KBM-7 (cell line): ENCODE data around the gene VEGFC.

Source experiments
- DNase-seq: peaks from one replicate; pipeline ENCODE4 v3.0.0-alpha.2; 2015
- in situ Hi-C: fragments of 300-500 bp; cut with MboI; formaldehyde crosslinking; loops from 2 replicates; pipeline ENCODE4 v1.14.3; 2020; ENCODE audit warnings: low sequenced_read_pairs, low pct_unique_long_range_greater_than_20kb, mixed read lengths

The VEGFC gene

GRCh38 chr4:176775338-176775737, 17.4 kb downstream of the VEGFC start:
- DNase-seq = no peak
- in situ Hi-C loops = no loop called here

DNA sequence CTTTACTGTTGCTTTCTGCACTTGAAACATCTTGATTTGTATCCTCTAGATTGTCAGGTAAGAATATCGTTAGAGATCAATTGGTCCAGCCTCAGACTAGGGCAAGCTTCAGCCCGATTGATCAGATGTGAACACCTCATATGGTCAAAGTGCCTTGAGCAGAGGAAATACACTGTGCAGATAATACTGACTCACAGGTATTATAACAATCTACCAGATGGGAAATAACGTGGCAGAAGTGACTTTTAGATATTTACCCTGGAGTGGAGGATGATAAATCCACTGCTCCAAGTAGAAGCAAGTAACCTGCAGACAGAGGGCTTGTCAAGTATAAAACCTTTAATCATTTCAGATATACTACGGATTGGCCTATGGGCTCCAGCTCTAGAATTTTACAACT, 17.9 kb downstream of the VEGFC start:
- in situ Hi-C loops = no loop called here

GRCh38 chr4:176769514-176769913, 23.2 kb downstream of the VEGFC start:
- in situ Hi-C loops = no loop called here
- no peak for DNase-seq

More for the DNA sequence above, 17.9 kb downstream of the VEGFC start:
- no peak for DNase-seq

- in situ Hi-C loops = no loop called here
Measured at GRCh38 chr4:176767183-176767582, 25.5 kb downstream of the VEGFC start.

GRCh38 chr4:176762661-176763308, 29.9 kb downstream of the VEGFC start:
- no peak for DNase-seq
- in situ Hi-C loops = no loop called here

More at GRCh38 chr4:176767183-176767582, 25.5 kb downstream of the VEGFC start:
- DNase-seq = no peak

DNA sequence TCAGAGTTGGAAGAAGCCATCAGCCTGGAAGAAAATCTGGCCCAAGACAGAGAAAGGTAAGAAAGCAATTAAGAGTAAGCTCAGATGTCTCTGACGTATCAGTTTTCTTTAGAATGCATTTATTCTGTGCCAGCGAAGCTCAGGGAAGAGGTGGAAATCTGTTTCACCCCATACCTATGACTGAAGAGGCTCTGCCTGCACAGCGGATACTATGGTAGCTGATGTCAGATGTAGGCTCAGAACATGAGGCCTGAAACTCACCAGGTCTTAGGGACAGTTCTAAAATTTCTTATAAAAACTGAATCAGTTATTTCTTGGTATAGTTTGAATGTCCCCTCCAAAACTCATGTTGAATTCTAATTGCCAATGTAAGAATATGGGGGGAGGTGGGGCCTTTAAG, 30.9 kb downstream of the VEGFC start:
- in situ Hi-C loops = no loop called here

GRCh38 chr4:176760471-176760870, 32.3 kb downstream of the VEGFC start:
- in situ Hi-C loops = no loop called here
- no peak for DNase-seq

More for the DNA sequence above, 30.9 kb downstream of the VEGFC start:
- DNase-seq = no peak

DNA sequence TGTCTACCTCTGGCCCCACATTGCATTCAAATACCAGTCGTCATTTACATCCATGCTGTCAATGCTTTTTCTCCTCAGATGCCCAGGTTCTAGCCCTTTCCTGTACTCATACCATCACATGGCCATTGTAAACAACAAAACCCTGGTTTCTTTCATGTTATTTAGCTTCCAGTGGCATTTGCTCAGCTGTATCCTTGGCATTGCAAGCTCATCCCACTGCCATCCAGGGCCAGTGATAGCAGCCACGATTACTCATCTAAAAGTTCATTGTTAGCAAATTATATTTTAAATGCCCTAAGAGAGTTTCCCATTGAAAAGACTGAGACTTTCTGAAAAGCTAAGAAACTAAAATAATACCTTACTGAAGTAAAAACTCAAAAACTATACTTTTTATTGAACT, 34.0 kb downstream of the VEGFC start:
- in situ Hi-C loops = no loop called here

GRCh38 chr4:176758323-176758722, 34.4 kb downstream of the VEGFC start:
- in situ Hi-C loops = no loop called here

More for the DNA sequence above, 34.0 kb downstream of the VEGFC start:
- DNase-seq = no peak

GRCh38 chr4:176755613-176756012, 37.1 kb downstream of the VEGFC start:
- in situ Hi-C loops = no loop called here
- no peak for DNase-seq

More at GRCh38 chr4:176758323-176758722, 34.4 kb downstream of the VEGFC start:
- DNase-seq = no peak

DNA sequence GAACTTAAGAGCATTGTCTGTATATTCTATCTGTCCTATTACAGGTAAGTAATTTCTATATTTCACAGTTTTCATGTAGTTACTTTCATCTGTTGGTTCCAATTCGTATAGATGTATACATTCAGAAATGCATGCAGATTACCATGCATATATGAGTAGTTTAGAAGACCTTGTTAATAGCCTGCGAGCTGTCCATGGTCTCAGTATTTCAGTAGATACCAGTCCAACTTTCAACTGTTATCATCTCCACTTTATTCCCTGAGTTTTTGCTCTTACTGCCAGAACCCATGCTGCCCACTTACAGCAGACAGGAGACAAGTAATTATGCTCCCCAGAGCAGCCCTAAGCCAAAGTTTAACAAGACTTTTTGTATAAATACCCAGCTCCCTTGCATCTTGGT, 37.7 kb downstream of the VEGFC start:
- DNase-seq = no peak
- in situ Hi-C loops = no loop called here

DNA sequence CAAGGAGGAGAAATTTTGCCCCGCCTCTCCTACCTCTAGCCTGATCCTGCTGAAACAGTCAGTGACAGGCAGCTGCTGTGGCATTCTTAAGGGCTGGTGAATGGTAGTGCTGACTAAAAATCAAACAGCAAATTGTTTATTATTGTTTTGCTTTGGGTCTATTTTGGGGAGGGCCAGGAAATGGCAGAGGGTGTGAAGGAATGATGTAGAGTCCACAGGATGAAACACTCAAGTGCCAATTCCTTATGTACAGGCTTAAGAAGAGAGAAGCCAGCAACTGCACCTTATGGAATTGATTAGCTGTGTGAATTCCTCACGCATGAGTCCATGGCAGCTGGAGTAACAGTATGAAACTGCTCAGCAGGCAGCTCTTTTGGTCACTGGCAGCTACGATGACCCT, 39.7 kb downstream of the VEGFC start:
- DNase-seq = no peak
- in situ Hi-C loops = no loop called here

DNA sequence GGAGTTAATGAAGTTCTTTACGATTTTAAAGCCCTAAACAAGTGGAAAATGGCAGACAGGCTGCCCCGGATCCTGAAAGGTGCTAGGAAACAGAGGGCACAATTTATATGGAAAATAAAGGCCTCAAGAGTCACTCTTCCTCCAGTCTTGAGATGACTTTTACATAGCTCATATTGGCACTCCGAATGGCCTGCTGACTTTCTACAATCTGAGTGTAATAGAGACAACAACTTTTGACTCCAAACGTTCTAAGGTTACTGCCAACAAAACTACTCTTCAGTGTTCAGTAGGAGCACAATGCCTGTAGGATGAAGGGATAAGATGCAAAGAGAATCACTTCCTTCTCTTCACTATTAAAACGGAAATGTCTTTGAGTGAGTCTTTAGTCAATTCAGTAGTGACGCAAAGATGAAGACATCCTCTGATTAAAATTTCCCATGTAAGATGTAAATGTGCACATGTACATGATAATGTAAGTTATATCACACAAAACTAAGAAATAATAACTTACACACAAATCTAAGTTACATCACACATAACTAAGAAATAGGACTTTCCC, 40.5 kb downstream of the VEGFC start:
- no peak for DNase-seq
- in situ Hi-C loops = no loop called here

GRCh38 chr4:176751061-176751460, 41.7 kb downstream of the VEGFC start:
- in situ Hi-C loops = no loop called here
- DNase-seq = no peak

GRCh38 chr4:176746846-176747245, 45.9 kb downstream of the VEGFC start:
- DNase-seq = no peak

GRCh38 chr4:176745902-176746301, 46.8 kb downstream of the VEGFC start:
- in situ Hi-C loops = no loop called here
- no peak for DNase-seq

More at GRCh38 chr4:176746846-176747245, 45.9 kb downstream of the VEGFC start:
- in situ Hi-C loops = no loop called here

DNA sequence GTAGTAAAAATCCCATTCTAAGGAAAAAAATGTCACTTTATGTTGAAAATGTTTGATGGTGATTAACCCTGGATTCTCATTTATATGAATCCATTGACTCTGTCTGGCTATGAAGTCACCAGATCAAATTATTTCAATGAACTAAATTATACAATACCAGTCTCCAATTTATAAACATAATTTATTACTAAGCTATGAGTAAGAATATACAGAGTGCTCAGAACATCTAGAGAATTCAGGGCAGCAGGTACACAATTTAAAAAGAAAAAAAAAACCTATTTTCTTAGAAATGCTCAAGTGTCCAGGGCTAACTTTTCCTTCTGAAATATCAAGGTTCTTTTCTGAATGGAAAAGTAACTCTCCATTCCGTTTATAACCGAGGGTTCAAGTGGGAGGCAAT, 48.6 kb downstream of the VEGFC start:
- in situ Hi-C loops = no loop called here
- no peak for DNase-seq

DNA sequence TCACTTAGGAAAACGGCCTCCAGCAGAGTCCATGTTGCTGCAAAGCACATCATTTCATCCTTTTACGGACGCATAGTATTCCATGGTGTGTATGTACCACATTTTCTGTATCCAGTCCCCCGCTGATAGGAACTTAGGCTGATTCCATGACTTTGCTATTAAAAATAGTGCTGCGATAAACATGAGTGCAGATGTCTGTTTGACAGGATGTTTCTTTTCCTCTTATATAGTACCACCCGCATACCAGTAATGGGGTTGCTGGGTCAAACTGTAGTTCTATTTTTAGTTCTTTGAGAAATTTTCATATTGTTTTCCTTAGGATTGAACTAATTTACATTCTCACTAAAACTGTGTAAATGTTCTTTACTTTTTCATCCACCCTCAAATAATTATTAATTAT, 50.5 kb downstream of the VEGFC start:
- in situ Hi-C loops = no loop called here
- DNase-seq = no peak

- in situ Hi-C loops = no loop called here
- no peak for DNase-seq
Measured at GRCh38 chr4:176741253-176741652, 51.5 kb downstream of the VEGFC start.

- no peak for DNase-seq
- in situ Hi-C loops = no loop called here
Measured at GRCh38 chr4:176735300-176735699, 57.4 kb downstream of the VEGFC start.

DNA sequence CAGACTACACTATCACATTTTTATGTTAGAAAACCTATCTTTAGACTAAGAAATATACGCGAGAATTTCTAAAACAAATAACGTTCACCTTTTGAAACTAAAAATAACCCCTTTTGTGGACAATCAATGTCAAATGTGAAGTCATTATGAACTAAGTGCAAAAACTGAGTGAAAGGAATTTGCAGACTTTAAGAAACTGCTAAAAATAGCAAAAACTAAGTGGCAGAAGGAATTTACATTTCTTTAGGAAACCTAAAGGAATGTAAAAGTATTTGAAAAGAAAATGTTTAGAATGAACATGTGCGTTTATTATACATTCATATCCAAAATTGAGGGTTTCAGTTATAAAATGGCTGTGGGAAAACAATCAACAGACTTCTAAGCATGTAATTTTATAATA, 58.3 kb downstream of the VEGFC start:
- in situ Hi-C loops = no loop called here
- no peak for DNase-seq
